Lower lobe of right lung (tissue), 2 donors: ENCODE results near the gene TBCEL. TPM values are rescaled to one million over a fixed set of nuclear protein-coding genes. Genes with fewer than 3 reads are reported as not detected.
"Not testable (repeated sequence)": the region's sequence is repeated elsewhere in the genome, so short reads cannot be mapped to it uniquely, and the experiment has no call there.

Source experiments
- ATAC-seq, 2 donors: fragments of 200-7000 bp; cut with Tn5 transposase; one replicate each; pipeline ENCODE4 v1.9.1; 2020 to 2022; ENCODE audit warnings: mild to moderate bottlenecking in 2 of 2, moderate library complexity in 2 of 2
- DNase-seq: peaks from one replicate; pipeline ENCODE4 v3.0.0-alpha.2; 2020
- H3K27ac ChIP-seq: fragments of 200-600 bp; one replicate; pipeline ENCODE4 v1.8.0; 2022
- H3K27me3 ChIP-seq: fragments of 200-600 bp; one replicate; pipeline ENCODE4 v1.8.0; 2022; ENCODE audit warnings: low read depth
- H3K36me3 ChIP-seq: fragments of 200-600 bp; one replicate; pipeline ENCODE4 v1.8.0; 2022; ENCODE audit warnings: mild to moderate bottlenecking
- H3K4me1 ChIP-seq: fragments of 200-600 bp; one replicate; pipeline ENCODE4 v1.8.0; 2022
- H3K4me3 ChIP-seq: fragments of 200-600 bp; one replicate; pipeline ENCODE4 v1.8.0; 2022; ENCODE audit warnings: mild to moderate bottlenecking
- H3K9me3 ChIP-seq: fragments of 200-600 bp; one replicate; pipeline ENCODE4 v1.8.0; 2022
- CTCF ChIP-seq: fragments of 200-600 bp; IDR thresholded peaks from one replicate; pipeline ENCODE4 v1.8.0; 2022; ENCODE audit warnings: antibody characterized with exemption, mild to moderate bottlenecking
- intact Hi-C: fragments of 100-400 bp; cut with DNase I; formaldehyde crosslinking; loops from one replicate; pipeline ENCODE4 v1.11.0; 2022
- total RNA-seq: library from RNA; stranded (reverse); fragmentation: NEBNext Ultra II Directional; extraction: Animal tissue kit (Norgen Biotek cat#: 25700); gene quantifications from one replicate; pipeline ENCODE4 v1.2.1, GENCODE V29; 2021
- donor health status: DM: no; HTN: yes; CAD: no; lungs with severe emphysema.

TBCEL gene
- total RNA-seq, 1 donor from 2014 or later: 38.7 TPM

GRCh38 chr11:121113611-121114010, 89.7 kb downstream of the TBCEL start:
- intact Hi-C loops: no loop called here
- no peak for TF ChIP-seq CTCF
- no peak for ATAC-seq

GRCh38 chr11:121115024-121115423, 91.1 kb downstream of the TBCEL start:
- H3K9me3 ChIP-seq, intact Hi-C loops, DNase-seq, H3K27me3 ChIP-seq, H3K36me3 ChIP-seq, H3K27ac ChIP-seq, H3K4me3 ChIP-seq, ATAC-seq: not testable (repeated sequence)
- H3K4me1 ChIP-seq: peaks cover 11% of the 10 kb centered on the region

More at GRCh38 chr11:121113611-121114010, 89.7 kb downstream of the TBCEL start:
- peaks cover 11% of the 10 kb centered on the region for H3K4me1 ChIP-seq
- no peaks in the 10 kb centered on the region for H3K9me3 ChIP-seq
- DNase-seq: no peak
- H3K36me3 ChIP-seq: no peaks in the 10 kb centered on the region
- no peak overlapping the region for H3K27ac ChIP-seq
- no peaks in the 10 kb centered on the region for H3K27me3 ChIP-seq
- no peak overlapping the region for H3K4me3 ChIP-seq

DNA sequence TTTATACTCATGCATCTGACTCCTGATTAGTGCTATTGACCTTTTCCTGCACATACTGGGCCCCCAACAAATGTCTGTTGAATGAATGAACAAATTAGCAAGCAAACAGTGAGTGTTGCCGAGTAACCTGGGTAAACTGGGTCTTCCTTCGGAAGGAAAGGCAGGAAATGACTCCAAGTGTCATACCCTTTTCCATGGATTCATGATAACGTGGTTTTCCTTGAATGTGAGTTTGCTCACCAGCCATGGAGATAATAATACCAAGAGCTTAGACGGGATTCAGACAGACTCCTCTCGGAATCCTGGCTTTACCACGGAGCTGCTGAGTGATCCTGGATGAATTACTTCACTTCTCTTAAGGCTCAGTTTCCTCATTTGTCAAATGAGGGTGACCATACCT, 93.9 kb downstream of the TBCEL start:
- DNase-seq (no peak), ATAC-seq (no peak)
- intact Hi-C loops: no loop called here
- no peak for TF ChIP-seq CTCF
- H3K27me3 ChIP-seq: no peaks in the 10 kb centered on the region
- H3K36me3 ChIP-seq: no peaks in the 10 kb centered on the region
- H3K27ac ChIP-seq: no peak overlapping the region
- no peak overlapping the region for H3K4me3 ChIP-seq
- H3K9me3 ChIP-seq: peaks cover 13% of the 10 kb centered on the region
- no peaks in the 10 kb centered on the region for H3K4me1 ChIP-seq

- H3K27me3 ChIP-seq: no peaks in the 10 kb centered on the region
- H3K4me3 ChIP-seq: no peak overlapping the region
- H3K9me3 ChIP-seq: peaks cover 17% of the 10 kb centered on the region
- H3K27ac ChIP-seq: no peak overlapping the region
- H3K4me1 ChIP-seq: no peaks in the 10 kb centered on the region
- no peaks in the 10 kb centered on the region for H3K36me3 ChIP-seq
- ATAC-seq (no peak), DNase-seq (no peak)
- TF ChIP-seq CTCF: no peak
- intact Hi-C loops: no loop called here
These were observed 95.5 kb downstream of the TBCEL start for GRCh38 chr11:121119440-121119839.

DNA sequence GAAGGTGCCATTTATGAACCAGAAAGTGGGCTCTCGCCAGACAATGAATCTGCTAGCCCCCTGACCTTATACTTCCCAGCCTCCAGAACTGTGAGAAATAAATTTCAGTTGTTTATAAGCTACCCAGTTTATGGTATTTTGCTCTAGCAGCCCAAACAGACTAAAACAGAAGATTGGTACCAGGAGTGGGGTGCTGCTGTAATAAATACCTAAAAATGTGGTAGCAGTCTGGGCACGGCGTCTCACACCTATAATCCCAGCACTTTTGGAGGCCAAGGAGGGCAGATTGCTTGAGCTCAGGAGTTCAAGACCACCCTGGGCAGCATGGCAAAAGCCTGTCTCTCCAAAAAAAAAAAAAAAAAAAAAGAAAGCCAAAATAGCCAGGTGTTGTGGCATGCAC, 98.4 kb downstream of the TBCEL start:
- H3K4me1 ChIP-seq: no peaks in the 10 kb centered on the region
- H3K4me3 ChIP-seq: no peak overlapping the region
- no peaks in the 10 kb centered on the region for H3K36me3 ChIP-seq
- no peak overlapping the region for H3K27ac ChIP-seq
- no peaks in the 10 kb centered on the region for H3K27me3 ChIP-seq
- intact Hi-C loops: no loop called here
- no peak for TF ChIP-seq CTCF
- H3K9me3 ChIP-seq: peaks cover 17% of the 10 kb centered on the region
- no peak for ATAC-seq
- no peak for DNase-seq

DNA sequence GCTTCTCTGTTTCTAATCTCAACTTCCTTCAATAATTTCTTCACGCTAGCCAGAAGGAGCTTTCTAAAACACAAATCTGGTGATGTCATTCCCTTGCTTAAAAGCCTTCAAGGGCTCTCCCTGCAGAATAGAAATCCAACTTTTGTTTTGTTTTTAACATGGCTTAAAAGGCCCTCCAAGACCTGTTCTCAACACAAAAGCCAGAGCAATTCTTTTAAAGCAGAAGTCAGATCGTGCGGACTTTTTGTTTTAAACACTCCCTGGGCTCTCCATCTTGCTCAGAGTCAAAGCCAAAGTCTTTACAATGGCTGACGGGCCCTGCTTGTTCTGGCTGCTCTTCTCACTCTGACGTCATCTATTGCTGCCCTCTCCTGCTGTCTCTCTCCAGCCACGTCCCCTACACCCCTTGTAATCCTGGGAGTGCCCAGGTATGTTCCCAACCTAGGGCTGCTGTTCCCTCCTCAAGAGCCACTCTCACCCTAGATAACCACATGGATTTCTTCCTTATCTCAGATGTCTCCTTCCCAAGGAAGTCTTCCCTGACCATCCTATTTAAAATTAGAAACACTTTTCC, 99.7 kb downstream of the TBCEL start:
- peak; percentile 54 to 66 for ATAC-seq

More for the DNA sequence above, 99.7 kb downstream of the TBCEL start:
- DNase-seq: no peak
- H3K27ac ChIP-seq: no peak overlapping the region
- H3K4me3 ChIP-seq: no peak overlapping the region
- no peaks in the 10 kb centered on the region for H3K27me3 ChIP-seq
- no peak for TF ChIP-seq CTCF
- no peaks in the 10 kb centered on the region for H3K36me3 ChIP-seq
- intact Hi-C loops: no loop called here
- H3K9me3 ChIP-seq: peaks cover 17% of the 10 kb centered on the region
- H3K4me1 ChIP-seq: no peaks in the 10 kb centered on the region
